ENCODE results near the gene TRIM71.

- TF ChIP-seq, protein P1, sequence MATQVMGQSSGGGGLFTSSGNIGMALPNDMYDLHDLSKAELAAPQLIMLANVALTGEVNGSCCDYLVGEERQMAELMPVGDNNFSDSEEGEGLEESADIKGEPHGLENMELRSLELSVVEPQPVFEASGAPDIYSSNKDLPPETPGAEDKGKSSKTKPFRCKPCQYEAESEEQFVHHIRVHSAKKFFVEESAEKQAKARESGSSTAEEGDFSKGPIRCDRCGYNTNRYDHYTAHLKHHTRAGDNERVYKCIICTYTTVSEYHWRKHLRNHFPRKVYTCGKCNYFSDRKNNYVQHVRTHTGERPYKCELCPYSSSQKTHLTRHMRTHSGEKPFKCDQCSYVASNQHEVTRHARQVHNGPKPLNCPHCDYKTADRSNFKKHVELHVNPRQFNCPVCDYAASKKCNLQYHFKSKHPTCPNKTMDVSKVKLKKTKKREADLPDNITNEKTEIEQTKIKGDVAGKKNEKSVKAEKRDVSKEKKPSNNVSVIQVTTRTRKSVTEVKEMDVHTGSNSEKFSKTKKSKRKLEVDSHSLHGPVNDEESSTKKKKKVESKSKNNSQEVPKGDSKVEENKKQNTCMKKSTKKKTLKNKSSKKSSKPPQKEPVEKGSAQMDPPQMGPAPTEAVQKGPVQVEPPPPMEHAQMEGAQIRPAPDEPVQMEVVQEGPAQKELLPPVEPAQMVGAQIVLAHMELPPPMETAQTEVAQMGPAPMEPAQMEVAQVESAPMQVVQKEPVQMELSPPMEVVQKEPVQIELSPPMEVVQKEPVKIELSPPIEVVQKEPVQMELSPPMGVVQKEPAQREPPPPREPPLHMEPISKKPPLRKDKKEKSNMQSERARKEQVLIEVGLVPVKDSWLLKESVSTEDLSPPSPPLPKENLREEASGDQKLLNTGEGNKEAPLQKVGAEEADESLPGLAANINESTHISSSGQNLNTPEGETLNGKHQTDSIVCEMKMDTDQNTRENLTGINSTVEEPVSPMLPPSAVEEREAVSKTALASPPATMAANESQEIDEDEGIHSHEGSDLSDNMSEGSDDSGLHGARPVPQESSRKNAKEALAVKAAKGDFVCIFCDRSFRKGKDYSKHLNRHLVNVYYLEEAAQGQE (IDR thresholded peaks at IDR 0.05; ENCODE audit: insufficient read depth in 1 of 2, low read depth in 2 of 2, low read length in 1 of 2) = no peak
- TF ChIP-seq CTCF (IDR thresholded peaks at IDR 0.05) (no peak), POLR2AphosphoS5 (IDR thresholded peaks at IDR 0.05; ENCODE audit: low read depth, low read length) (no peak), TCF7L2 (IDR thresholded peaks at IDR 0.05; ENCODE audit: low read depth, low read length) (no peak)
These were observed 4.6 kb upstream of the TRIM71 start for GRCh38 chr3:32813180-32813579.

All from Panc1 (cell line).